Medulla oblongata (tissue), 1 donor: ENCODE data around the gene YEATS4.

Experiments
- DNase-seq: peaks from one replicate; pipeline ENCODE4 v3.0.0-alpha.2; 2015; ENCODE audit errors: extremely low spot score

YEATS4 gene

DNA sequence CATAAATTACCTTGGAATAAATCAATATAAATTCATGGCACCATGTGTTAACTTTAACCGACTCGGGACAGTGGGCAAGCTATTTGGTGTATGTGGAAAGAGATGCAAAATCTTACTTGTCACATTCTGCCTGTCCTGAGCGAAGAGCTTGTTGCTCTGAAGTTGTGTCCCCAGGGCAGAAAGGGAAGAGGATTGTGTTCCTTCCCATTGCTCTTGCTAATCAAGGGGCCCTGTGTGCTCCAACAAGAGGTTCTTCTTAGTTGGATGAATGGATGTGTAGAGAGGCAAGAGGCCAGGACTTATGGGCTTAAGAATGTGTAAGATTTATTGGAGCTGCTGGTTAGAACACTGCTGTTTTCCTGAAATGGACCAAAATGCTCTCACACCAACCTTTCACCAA is 74.1 kb downstream of the YEATS4 start:
- peak; percentile 36 for DNase-seq

- DNase-seq = peak; percentile 21
These were observed 76.1 kb downstream of the YEATS4 start for GRCh38 chr12:69435644-69436043.

- DNase-seq = peak; percentile 18
These were observed 77.5 kb downstream of the YEATS4 start for GRCh38 chr12:69437073-69437472.

DNA sequence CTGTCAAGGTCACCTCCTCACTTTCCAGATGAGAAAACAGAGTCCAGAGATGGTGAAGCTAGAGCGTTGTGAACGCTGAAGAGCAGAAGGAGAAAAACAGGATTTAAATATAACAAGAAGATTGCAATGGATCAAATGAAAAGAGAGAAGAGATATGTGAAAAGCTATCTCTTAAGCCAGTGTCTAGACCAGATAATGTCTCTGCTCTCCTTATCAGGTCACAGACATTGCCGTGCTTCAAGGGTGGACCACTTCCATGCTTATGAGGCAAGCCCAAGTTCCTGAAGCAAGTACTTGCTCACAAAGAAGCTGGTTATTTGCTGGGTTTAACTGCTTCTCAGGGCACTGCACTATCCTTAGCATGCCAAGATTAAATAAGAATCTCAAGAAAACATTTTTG is 79.0 kb downstream of the YEATS4 start:
- no peak for DNase-seq

GRCh38 chr12:69440016-69440415 is 80.5 kb downstream of the YEATS4 start:
- DNase-seq = no peak
